CD14-positive monocyte (primary cell): Measurements from ENCODE around the gene KAT6B. TPM values are rescaled to one million over a fixed set of nuclear protein-coding genes. Genes with fewer than 3 reads are reported as not detected.

ENCODE experiments used
- DNase-seq, 3 donors: peaks; one replicate each; pipeline ENCODE4 v3.0.0-alpha.2; 2011 to 2022
- H2AFZ ChIP-seq: 2 replicates; pipeline ENCODE4 v1.6.0; 2012; ENCODE audit warnings: mild to moderate bottlenecking, low read depth, low read length, inconsistent platforms; ENCODE audit not compliant: insufficient read depth, poor library complexity, severe bottlenecking
- H3K27ac ChIP-seq, 2 donors: 1 replicate in 1 of 2; 2 replicates in 1 of 2; pipeline ENCODE4 v1.5.1; 2012 to 2013; ENCODE audit warnings: low read length in 2 of 2, control low read depth in 1 of 2, inconsistent platforms in 1 of 2, low read depth in 1 of 2, mild to moderate bottlenecking in 1 of 2
- H3K27me3 ChIP-seq, 2 donors: one replicate each; pipeline versions ENCODE4 v1.6.0 to v1.6.1; 2011 to 2013; ENCODE audit warnings: low read length in 2 of 2; ENCODE audit not compliant: control insufficient read depth in 2 of 2, insufficient read depth in 2 of 2
- H3K36me3 ChIP-seq, 2 donors: replicated peaks in 1 of 2; 1 replicate in 1 of 2; 2 replicates in 1 of 2; pipeline versions ENCODE4 v1.5.1 to v1.6.1; 2012 to 2013; ENCODE audit warnings: low read length in 2 of 2, control low read depth in 1 of 2, inconsistent platforms in 1 of 2, mild to moderate bottlenecking in 1 of 2; ENCODE audit not compliant: insufficient read depth in 2 of 2, control insufficient read depth in 1 of 2
- H3K4me1 ChIP-seq, 2 donors: 1 replicate in 1 of 2; 2 replicates in 1 of 2; pipeline versions ENCODE4 v1.5.1 to v1.6.1; 2012 to 2013; ENCODE audit warnings: low read length in 2 of 2, control low read depth in 1 of 2, inconsistent platforms in 1 of 2, mild to moderate bottlenecking in 1 of 2, moderate library complexity in 1 of 2; ENCODE audit not compliant: insufficient read depth in 2 of 2, control insufficient read depth in 1 of 2
- H3K4me2 ChIP-seq: replicated peaks from 2 replicates; pipeline ENCODE3; 2012; ENCODE audit warnings: low read length, moderate library complexity, mild to moderate bottlenecking; ENCODE audit not compliant: poor library complexity, severe bottlenecking; ENCODE audit errors: extremely low read depth
- H3K4me3 ChIP-seq, 3 experiments: fragments of 200-600 bp in 1 of 3; sonication (generic) in 1 of 3; replicated peaks in 1 of 3; 1 replicate in 2 of 3; 2 replicates in 1 of 3; pipeline ENCODE4 v1.5.1; 2011 to 2013; ENCODE audit warnings: low read length in 3 of 3, mild to moderate bottlenecking in 3 of 3, control low read depth in 2 of 3, low read depth in 2 of 3, inconsistent platforms in 1 of 3, moderate library complexity in 1 of 3
- H3K79me2 ChIP-seq: 2 replicates; pipeline ENCODE4 v1.6.0; 2012; ENCODE audit warnings: mild to moderate bottlenecking, control low read depth, inconsistent platforms, low read length, moderate library complexity; ENCODE audit not compliant: insufficient read depth
- H3K9ac ChIP-seq: 2 replicates; pipeline ENCODE4 v1.6.0; 2017; ENCODE audit warnings: low read length, mild to moderate bottlenecking; ENCODE audit not compliant: insufficient read depth, poor library complexity, severe bottlenecking
- H3K9me3 ChIP-seq, 2 donors: replicated peaks in 1 of 2; 1 replicate in 1 of 2; 2 replicates in 1 of 2; pipeline versions ENCODE4 v1.5.1 to v1.6.1; 2012 to 2013; ENCODE audit warnings: low read length in 2 of 2, control low read depth in 1 of 2; ENCODE audit not compliant: control insufficient read depth in 1 of 2, insufficient read depth in 1 of 2
- H4K20me1 ChIP-seq: 2 replicates; pipeline ENCODE4 v1.6.0; 2012; ENCODE audit warnings: mild to moderate bottlenecking, low read length, control low read depth, moderate library complexity; ENCODE audit not compliant: insufficient read depth
- H3K27ac Mint-ChIP-seq, 7 donors: one replicate each; pipeline ENCODE4 v1.8.0; 2020; ENCODE audit warnings: mild to moderate bottlenecking in 7 of 7, mixed read lengths in 7 of 7, moderate library complexity in 6 of 7, inconsistent platforms in 2 of 7
- H3K27me3 Mint-ChIP-seq, 3 donors: one replicate each; pipeline ENCODE4 v1.8.0; 2021 to 2022; ENCODE audit warnings: low read depth in 3 of 3, mild to moderate bottlenecking in 3 of 3, mixed read lengths in 3 of 3, moderate library complexity in 3 of 3, inconsistent platforms in 1 of 3
- H3K36me3 Mint-ChIP-seq, 2 donors: one replicate each; pipeline ENCODE4 v1.8.0; 2020; ENCODE audit warnings: mixed read lengths in 2 of 2, inconsistent platforms in 1 of 2, mild to moderate bottlenecking in 1 of 2
- H3K4me1 Mint-ChIP-seq: one replicate; pipeline ENCODE4 v1.8.0; 2020; ENCODE audit warnings: mild to moderate bottlenecking, mixed read lengths
- H3K4me3 Mint-ChIP-seq, 2 donors: one replicate each; pipeline ENCODE4 v1.8.0; 2020; ENCODE audit warnings: mild to moderate bottlenecking in 2 of 2, mixed read lengths in 2 of 2, moderate library complexity in 1 of 2
- H3K9me3 Mint-ChIP-seq, 7 donors: one replicate each; pipeline ENCODE4 v1.8.0; 2020 to 2022; ENCODE audit warnings: mixed read lengths in 7 of 7, mild to moderate bottlenecking in 6 of 7, moderate library complexity in 6 of 7, inconsistent platforms in 2 of 7
- CTCF ChIP-seq: fragments of 200-600 bp; IDR thresholded peaks from one replicate; pipeline ENCODE4 v1.8.0; 2022; ENCODE audit warnings: antibody characterized with exemption, mild to moderate bottlenecking
- WGBS: methylation state at CpG from one replicate; pipeline ENCODE4 v1.1.5; 2013; ENCODE audit warnings: missing lambda C conversion rate; ENCODE audit not compliant: insufficient coverage; 5-methylcytosine and 5-hydroxymethylcytosine counted together
- intact Hi-C, 2 donors: fragments of 100-400 bp; cut with micrococcal nuclease; formaldehyde crosslinking; loops; one replicate each; pipeline versions ENCODE4 v1.15.0 to v1.15.1; 2023
- polyA plus RNA-seq, 3 donors: library from polyadenylated mRNA; depleted of rRNA in 1 of 3; unstranded in 2 of 3; stranded (reverse) in 1 of 3; fragments of 300-500 nt in 2 of 3; fragments of >200 nt in 1 of 3; fragmentation: Illumina TruSeq in 2 of 3; gene quantifications; 1 replicate in 2 of 3; 2 replicates in 1 of 3; pipeline ENCODE4 v1.2.3, GENCODE V29; 2012 to 2021

Gene KAT6B
- polyA plus RNA-seq, 3 donors, result 3.3 to 6.4 (median 6.2) TPM

GRCh38 chr10:74855027-74855426 is 28.6 kb downstream of the KAT6B start:
- Mint-ChIP-seq H3K9me3 (peaks cover 0 to 3% (median 2%) of the 10 kb centered on the region in 7 donors), H3K27ac (peak overlapping the region in 3 of 7 donors; percentile 2 to 80 (median 79)), H3K4me3 (no peak overlapping the region), H3K4me1 (peaks cover 16% of the 10 kb centered on the region), H3K27me3 (peaks cover 0 to 2% (median 0%) of the 10 kb centered on the region in 3 donors), H3K36me3 (peaks cover 14 to 20% of the 10 kb centered on the region in 2 donors)
- no peak overlapping the region for H3K4me2 ChIP-seq
- DNase-seq, result no peak
- no peak overlapping the region for H3K9ac ChIP-seq
- no peak for TF ChIP-seq CTCF
- peaks cover 82% of the 10 kb centered on the region for H3K79me2 ChIP-seq
- 35% methylated on average over 2 of the region's 2 CpGs for WGBS
- H3K27ac ChIP-seq, result peak overlapping the region in 1 of 2 donors; percentile 36
- no peaks in the 10 kb centered on the region for H4K20me1 ChIP-seq
- no peak overlapping the region for H3K4me3 ChIP-seq
- intact Hi-C loops, result no loop called here
- H3K9me3 ChIP-seq, result no peaks in the 10 kb centered on the region
- H2AFZ ChIP-seq, result no peak overlapping the region
- H3K4me1 ChIP-seq, result peaks cover 4 to 5% of the 10 kb centered on the region in 2 donors
- H3K27me3 ChIP-seq, result no peaks in the 10 kb centered on the region
- H3K36me3 ChIP-seq, result no peaks in the 10 kb centered on the region

GRCh38 chr10:74855439-74855838 is 29.0 kb downstream of the KAT6B start:
- no peak overlapping the region for H3K4me2 ChIP-seq
- Mint-ChIP-seq H3K4me3 (no peak overlapping the region), H3K9me3 (peaks cover 0 to 3% (median 2%) of the 10 kb centered on the region in 7 donors), H3K27ac (peak overlapping the region in 1 of 7 donors; percentile 80), H3K4me1 (peaks cover 17% of the 10 kb centered on the region), H3K27me3 (peaks cover 0 to 2% (median 0%) of the 10 kb centered on the region in 3 donors), H3K36me3 (peaks cover 14 to 20% of the 10 kb centered on the region in 2 donors)
- H3K9ac ChIP-seq, result no peak overlapping the region
- H3K9me3 ChIP-seq, result no peaks in the 10 kb centered on the region
- H3K4me3 ChIP-seq, result no peak overlapping the region
- peaks cover 5% of the 10 kb centered on the region in 2 donors for H3K4me1 ChIP-seq
- DNase-seq, result no peak
- H3K79me2 ChIP-seq, result peaks cover 78% of the 10 kb centered on the region
- peak overlapping the region in 1 of 2 donors; percentile 36 for H3K27ac ChIP-seq
- H2AFZ ChIP-seq, result no peak overlapping the region
- H3K36me3 ChIP-seq, result no peaks in the 10 kb centered on the region
- intact Hi-C loops, result no loop called here
- no peaks in the 10 kb centered on the region for H4K20me1 ChIP-seq
- no peaks in the 10 kb centered on the region for H3K27me3 ChIP-seq
- TF ChIP-seq CTCF, result no peak
